Measurements from ENCODE around the gene LENEP. TPM values are rescaled to one million over a fixed set of nuclear protein-coding genes. Genes with fewer than 3 reads are reported as not detected.

Gene LENEP
- total RNA-seq, 2 experiments from 2014 or later: 0.78 to 2.3 TPM

GRCh38 chr1:155033524-155033923 lies 40.1 kb downstream of the LENEP start, which contains the start of the genes DCST1 and DCST2:
Gene DCST1, plus strand, starts transcription at chr1:155033824. Its CDS starts 213 bp downstream, at chr1:155034037.
Gene DCST2, minus strand, starts transcription at chr1:155033781. Its CDS starts 80 bp downstream, at chr1:155033701.
- no peaks in the 10 kb centered on the region for H3K4me1 ChIP-seq (ENCODE audit: insufficient read depth, low read length, poor library complexity, severe bottlenecking)
- ChIA-PET POLR2A (no interaction called here), CTCF (ENCODE audit: unreplicated experiment) (no interaction called here)
- H3K79me2 ChIP-seq (ENCODE audit: insufficient read depth, low read depth, low read length): no peaks in the 10 kb centered on the region
- H4K20me1 ChIP-seq (ENCODE audit: insufficient read depth, low read length): no peaks in the 10 kb centered on the region
- TF ChIP-seq CTCF (conservative IDR thresholded peaks at IDR 0.05; ENCODE audit: low read length) (no peak), EZH2phosphoT487 (IDR thresholded peaks at IDR 0.05; ENCODE audit: borderline replicate concordance, low read depth, low read length) (no peak)
- no peaks in the 10 kb centered on the region for H3K36me3 ChIP-seq (ENCODE audit: insufficient read depth, low read length)
- H2AFZ ChIP-seq (ENCODE audit: low read length): no peak within 1 kb of the TSS
- H3K27ac ChIP-seq (ENCODE audit: low read depth, low read length, poor library complexity, severe bottlenecking): no peak within 1 kb of the TSS
- H3K9me2 ChIP-seq (ENCODE audit: insufficient read depth, low read length): no peaks in the 10 kb centered on the region
- no TSS peak for BruUV-seq (replicated peaks)
- intact Hi-C loops (cut with micrococcal nuclease; ENCODE audit: unreplicated experiment): no loop called here
- no peak within 1 kb of the TSS for H3K4me3 ChIP-seq (ENCODE audit: low read depth, low read length, poor library complexity, severe bottlenecking)
- no peak for DNase-seq (ENCODE audit: low spot score)
- H3K4me2 ChIP-seq (ENCODE audit: low read length): no peak within 1 kb of the TSS
- no peaks in the 10 kb centered on the region for H3K9me3 ChIP-seq (ENCODE audit: low read length)

- Histone ChIP-seq H4K20me1 (ENCODE audit: insufficient read depth, low read length) (no peaks in the 10 kb centered on the region), H3K36me3 (ENCODE audit: insufficient read depth, low read length) (no peaks in the 10 kb centered on the region), H3K4me3 (ENCODE audit: low read depth, low read length, poor library complexity, severe bottlenecking) (no peak overlapping the region), H3K9me3 (ENCODE audit: low read length) (no peaks in the 10 kb centered on the region), H3K27ac (ENCODE audit: low read depth, low read length, poor library complexity, severe bottlenecking) (no peak overlapping the region), H2AFZ (ENCODE audit: low read length) (no peak overlapping the region), H3K4me1 (ENCODE audit: insufficient read depth, low read length, poor library complexity, severe bottlenecking) (no peaks in the 10 kb centered on the region), H3K9me2 (ENCODE audit: insufficient read depth, low read length) (no peaks in the 10 kb centered on the region), H3K79me2 (ENCODE audit: insufficient read depth, low read depth, low read length) (no peaks in the 10 kb centered on the region), H3K4me2 (ENCODE audit: low read length) (no peak overlapping the region)
- intact Hi-C loops (cut with micrococcal nuclease; ENCODE audit: unreplicated experiment): no loop called here
- no peak for TF ChIP-seq CTCF (conservative IDR thresholded peaks at IDR 0.05; ENCODE audit: low read length)
- TF ChIP-seq EZH2phosphoT487 (IDR thresholded peaks at IDR 0.05; ENCODE audit: borderline replicate concordance, low read depth, low read length): no peak
- ChIA-PET CTCF (ENCODE audit: unreplicated experiment) (no interaction called here), POLR2A (interaction anchor here (0.6 kb wide), 2 partner anchors 22 to 1025 kb away, joined by 3 to 4 read pairs; no protein-coding TSS in a partner anchor)
- no TSS peak for BruUV-seq (replicated peaks)
- DNase-seq (ENCODE audit: low spot score): no peak
These were observed 41.2 kb downstream of the LENEP start for GRCh38 chr1:155034318-155035208.

GRCh38 chr1:155035936-155036335 lies 42.5 kb downstream of the LENEP start:
- intact Hi-C loops (cut with micrococcal nuclease; ENCODE audit: unreplicated experiment): no loop called here
- ChIA-PET POLR2A (no interaction called here), CTCF (ENCODE audit: unreplicated experiment) (no interaction called here)
- Histone ChIP-seq H3K4me2 (ENCODE audit: low read length) (no peak overlapping the region), H3K9me2 (ENCODE audit: insufficient read depth, low read length) (no peaks in the 10 kb centered on the region), H2AFZ (ENCODE audit: low read length) (no peak overlapping the region), H3K4me3 (ENCODE audit: low read depth, low read length, poor library complexity, severe bottlenecking) (no peak overlapping the region), H3K9me3 (ENCODE audit: low read length) (no peaks in the 10 kb centered on the region), H3K4me1 (ENCODE audit: insufficient read depth, low read length, poor library complexity, severe bottlenecking) (no peaks in the 10 kb centered on the region), H3K36me3 (ENCODE audit: insufficient read depth, low read length) (no peaks in the 10 kb centered on the region), H3K79me2 (ENCODE audit: insufficient read depth, low read depth, low read length) (no peaks in the 10 kb centered on the region), H3K27ac (ENCODE audit: low read depth, low read length, poor library complexity, severe bottlenecking) (no peak overlapping the region), H4K20me1 (ENCODE audit: insufficient read depth, low read length) (no peaks in the 10 kb centered on the region)
- BruUV-seq (replicated peaks): no TSS peak
- no peak for DNase-seq (ENCODE audit: low spot score)
- no peak for TF ChIP-seq CTCF (conservative IDR thresholded peaks at IDR 0.05; ENCODE audit: low read length)
- TF ChIP-seq EZH2phosphoT487 (IDR thresholded peaks at IDR 0.05; ENCODE audit: borderline replicate concordance, low read depth, low read length): no peak
